Measurements from ENCODE around the gene B3GAT3. TPM values are rescaled to one million over a fixed set of nuclear protein-coding genes. Genes with fewer than 3 reads are reported as not detected.

The B3GAT3 gene
- 30.1 to 56.7 TPM (median 52.1 TPM) in 5 replicates for total RNA-seq (2022; extraction: Qiagen RNA extraction; ENCODE audit: low read depth)

DNA sequence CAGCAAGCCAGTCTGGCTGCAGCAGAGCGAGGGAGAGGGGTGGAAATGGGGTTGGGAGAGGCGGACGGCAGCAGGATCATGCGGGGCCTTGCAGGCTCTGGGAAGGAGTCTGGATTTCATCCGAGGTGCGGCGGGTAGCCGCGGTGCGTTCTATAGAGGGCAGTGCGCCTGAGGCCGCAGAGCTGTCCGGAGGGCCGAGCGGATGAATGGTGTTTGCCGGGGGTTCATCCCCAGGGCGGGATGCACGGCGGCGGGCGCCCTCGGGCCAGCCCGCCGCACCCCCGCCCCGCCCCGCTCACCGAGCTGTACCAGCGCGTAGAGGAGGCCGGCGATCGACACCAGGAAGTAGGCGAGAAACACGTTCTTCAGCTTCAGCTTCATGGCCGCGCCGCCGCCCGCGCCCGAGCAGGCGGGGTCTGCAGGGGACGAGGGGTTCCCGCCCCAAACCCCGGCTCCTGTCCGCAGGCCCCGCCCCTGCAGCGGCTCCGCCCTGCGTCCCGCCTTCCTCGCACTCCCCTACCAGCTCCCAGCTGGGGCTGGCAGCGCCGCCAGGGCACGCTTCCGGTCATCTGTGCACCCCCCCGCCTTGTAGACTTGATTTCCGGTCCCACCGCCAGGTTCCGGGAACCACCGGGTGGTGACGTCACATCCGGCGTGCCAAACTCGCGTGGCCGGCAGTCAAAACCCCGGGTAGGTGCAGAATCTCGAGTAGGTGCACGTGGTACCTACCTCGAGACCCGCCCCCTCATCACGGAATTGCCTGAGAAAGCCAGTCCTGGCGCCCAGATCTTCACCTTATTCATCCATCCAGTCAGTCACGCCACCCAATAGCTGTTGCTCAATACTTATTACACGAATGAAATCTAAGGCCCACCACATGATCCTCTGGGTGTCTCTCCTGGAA is at the start of gene B3GAT3:
Gene B3GAT3, minus strand, starts transcription at position 420 of the 904 bp plus-strand sequence. Its CDS starts 39 bp downstream, at position 381.

DNA sequence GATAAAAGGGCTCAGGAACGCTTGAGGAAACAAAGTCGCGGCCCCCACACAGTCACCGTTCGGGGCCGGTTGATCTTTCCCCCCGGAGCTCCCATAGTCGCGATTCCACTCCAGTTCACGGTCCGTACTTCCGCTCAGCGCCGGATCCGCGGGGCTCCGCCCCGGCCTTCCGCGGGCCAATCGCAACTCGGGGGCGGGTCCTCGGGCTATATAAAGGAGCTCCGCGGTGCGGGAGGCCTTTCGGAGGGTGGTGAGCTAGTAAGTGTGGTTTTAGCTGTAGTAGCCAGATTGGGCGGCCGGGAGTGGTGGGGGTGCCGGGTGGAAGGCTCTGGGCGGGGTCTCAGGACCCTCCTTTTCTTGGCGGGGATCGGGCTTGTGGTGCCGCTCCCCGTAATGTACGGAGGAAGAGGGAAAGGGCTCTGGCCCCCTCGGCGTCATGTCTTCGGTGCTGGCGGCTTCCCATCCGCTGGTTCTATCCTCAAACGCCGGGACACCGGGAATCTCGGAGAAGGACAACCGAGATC is 43.4 kb upstream of the B3GAT3 start, which contains the start of the genes C11orf98 and CSKMT:
Gene C11orf98, minus strand, starts transcription at position 136 of the 524 bp plus-strand sequence. Its CDS starts 41 bp downstream, at position 95.
Gene CSKMT, plus strand, starts transcription at position 238 of the 524 bp plus-strand sequence. CDS start 568 bp downstream, outside the sequence.

DNA sequence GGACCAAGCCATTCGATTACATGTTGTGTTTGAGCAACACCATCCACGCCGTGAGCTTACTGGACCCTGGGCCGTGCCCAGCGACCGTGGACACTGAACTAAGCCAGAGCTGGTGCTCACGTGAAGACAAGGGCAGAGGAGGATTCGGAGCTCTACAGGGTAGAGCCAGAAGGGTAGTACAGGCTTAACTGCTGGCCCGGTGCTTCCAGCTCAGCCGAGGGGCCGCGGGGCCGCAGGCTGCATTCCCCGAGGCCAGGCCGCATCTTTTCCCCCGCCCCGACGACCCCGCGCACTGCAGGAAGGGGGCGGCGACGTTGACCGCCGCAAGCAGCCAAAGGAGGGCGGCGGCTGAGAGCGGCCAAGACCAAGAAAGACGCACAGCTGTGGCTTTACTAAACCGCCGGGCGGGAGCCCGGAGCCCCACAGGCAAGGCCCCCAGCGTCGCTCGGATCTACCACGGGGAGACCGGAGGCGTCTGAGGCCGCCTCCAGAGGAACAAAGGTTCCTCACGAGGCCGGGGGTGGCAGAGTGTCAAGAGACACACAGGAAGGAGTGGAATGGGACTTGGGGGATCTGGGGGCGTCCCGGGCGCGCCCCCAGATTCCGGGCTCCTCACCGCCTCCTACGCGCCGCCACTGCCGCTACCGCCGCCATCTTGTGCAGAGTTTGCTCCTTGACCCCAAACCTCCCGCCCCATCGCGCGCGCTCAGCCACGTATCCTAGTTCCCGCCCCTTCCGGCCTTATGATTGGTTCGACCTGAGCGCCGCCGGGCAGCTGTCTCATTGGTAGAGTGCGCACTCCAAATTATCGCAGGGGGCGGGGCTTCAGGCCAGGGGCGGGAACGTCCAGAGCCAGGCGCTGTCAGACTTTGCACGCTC is 24.4 kb upstream of the B3GAT3 start, which contains the start of gene GANAB:
Gene GANAB, minus strand, starts transcription at position 668 of the 879 bp plus-strand sequence. Its CDS starts 14 bp downstream, at position 654.

DNA sequence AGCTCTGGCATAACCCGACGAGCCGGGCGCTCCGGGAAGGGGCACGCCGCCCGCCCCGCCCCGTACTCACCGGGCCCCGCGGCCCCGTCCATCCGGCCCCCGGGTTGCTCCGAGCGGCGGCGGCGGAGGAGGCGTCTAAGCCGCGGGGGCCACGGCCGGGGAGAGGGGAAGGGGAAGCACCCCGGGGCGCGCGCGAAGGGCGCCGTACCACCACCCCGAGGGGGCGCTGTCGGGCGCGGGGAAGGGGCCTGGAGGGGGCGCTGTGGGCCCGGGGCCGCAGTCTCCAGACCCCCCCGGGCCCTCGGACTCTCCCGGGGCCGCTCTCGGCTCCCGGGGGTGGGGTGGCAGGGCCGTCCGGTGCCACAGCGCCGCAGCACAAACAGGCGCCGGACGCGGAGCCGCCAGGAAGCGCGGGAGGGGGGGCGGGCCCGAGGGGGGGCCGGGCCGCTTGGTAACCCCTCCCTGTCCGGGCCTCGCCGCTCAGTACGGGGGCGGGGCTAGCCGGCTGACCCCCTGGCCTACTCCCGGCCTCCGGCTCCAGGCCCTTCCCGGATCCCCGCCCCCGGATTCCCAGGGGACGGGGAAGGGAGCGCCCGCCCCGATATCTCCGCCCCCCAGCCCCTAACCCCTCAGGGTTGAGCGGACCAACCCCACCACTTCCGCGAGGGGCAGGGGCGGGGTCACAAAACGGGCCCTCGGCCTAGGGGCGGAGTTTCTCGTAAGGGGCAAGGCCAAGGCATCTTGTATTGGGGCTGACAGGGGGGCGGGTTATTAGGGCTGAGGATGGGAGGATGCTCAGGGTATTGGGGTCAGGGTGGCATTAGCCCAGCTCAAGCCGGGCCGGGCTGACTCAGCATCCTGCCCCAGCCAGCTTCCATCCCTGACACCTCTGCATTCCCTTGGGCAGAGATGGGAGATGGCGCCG is 9.2 kb downstream of the B3GAT3 start, which contains the start of the genes EML3 and ROM1:
Gene EML3, minus strand, starts transcription at position 410 of the 925 bp plus-strand sequence. Its CDS starts 318 bp downstream, at position 92.
Gene ROM1, plus strand, starts transcription at position 892 of the 925 bp plus-strand sequence. Its CDS starts 25 bp downstream, at position 917.

DNA sequence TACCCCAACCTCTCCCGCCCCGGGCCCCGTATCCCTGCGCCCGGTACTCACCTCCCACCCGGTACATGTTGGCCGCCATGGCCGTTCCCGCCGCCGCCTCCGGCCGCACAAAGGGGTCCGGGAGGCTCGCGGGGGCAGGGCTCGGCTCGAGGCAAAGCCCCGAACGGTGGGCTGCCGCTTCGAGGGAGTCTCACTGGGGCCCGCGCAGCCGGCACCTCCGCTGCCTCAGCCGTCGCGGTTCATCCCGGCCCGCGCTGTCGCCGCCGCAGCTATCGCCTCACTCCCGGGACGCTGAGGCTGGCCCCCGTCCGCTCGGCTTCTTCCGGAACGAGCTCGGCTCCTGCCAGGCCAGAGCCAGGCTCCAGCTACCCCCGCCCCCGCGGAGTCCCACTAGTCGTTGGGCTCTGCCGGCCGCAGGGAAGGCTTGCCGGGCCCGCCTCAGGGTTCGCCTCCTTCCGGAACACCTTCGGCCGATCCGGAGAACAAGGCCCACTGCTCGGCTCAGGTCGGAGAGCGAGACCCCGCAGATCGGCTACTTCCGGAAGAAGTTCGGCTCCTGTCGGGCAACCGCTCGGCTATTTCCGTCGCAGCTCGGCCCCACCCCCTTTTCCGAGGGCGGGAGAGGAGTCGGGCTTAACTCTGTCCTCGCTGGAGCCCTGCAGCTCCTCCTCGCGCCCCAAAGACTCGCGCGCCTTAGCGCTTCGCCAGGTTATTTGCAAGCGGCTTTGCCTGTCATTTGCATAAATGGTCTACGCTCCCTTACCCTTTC is 20.2 kb downstream of the B3GAT3 start, which contains the start of gene MTA2:
Gene MTA2, minus strand, starts transcription at position 494 of the 769 bp plus-strand sequence. Its CDS starts 415 bp downstream, at position 79.

DNA sequence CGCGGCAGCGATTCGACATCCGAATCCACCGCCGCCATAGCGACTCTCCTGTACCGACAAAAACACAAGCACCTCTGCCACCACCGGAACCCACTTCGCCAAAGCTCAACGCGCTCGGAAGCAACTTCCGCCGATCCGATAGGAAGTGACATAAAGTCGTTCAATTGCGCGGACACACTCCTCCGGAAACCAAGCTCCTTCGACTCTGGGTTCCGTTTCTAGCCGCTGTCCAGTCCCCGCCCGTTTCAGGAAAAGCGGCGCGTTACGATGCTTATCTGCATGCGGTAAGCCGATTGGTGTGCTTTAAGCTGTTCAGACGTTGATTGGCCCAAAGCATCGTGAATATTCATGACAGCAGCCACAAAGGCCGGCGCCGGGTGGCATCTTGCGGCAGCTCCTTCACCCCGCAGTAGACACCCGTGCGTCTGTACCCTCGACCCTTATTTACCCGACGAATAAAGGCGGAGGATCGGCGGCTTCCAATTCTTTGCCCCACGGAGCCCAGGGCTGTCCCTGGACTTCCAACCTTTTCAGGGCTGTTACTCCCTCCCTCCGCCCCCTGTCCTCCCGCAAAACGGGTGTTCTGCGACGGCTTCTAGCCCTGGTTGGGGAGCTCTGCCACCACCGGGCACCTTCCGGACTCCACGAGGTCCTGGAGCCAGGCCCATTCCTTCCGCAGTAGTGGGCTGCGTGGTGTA is 30.2 kb downstream of the B3GAT3 start, which contains the start of gene TUT1:
Gene TUT1, minus strand, starts transcription at position 76 of the 698 bp plus-strand sequence. Its CDS starts 38 bp downstream, at position 38.

DNA sequence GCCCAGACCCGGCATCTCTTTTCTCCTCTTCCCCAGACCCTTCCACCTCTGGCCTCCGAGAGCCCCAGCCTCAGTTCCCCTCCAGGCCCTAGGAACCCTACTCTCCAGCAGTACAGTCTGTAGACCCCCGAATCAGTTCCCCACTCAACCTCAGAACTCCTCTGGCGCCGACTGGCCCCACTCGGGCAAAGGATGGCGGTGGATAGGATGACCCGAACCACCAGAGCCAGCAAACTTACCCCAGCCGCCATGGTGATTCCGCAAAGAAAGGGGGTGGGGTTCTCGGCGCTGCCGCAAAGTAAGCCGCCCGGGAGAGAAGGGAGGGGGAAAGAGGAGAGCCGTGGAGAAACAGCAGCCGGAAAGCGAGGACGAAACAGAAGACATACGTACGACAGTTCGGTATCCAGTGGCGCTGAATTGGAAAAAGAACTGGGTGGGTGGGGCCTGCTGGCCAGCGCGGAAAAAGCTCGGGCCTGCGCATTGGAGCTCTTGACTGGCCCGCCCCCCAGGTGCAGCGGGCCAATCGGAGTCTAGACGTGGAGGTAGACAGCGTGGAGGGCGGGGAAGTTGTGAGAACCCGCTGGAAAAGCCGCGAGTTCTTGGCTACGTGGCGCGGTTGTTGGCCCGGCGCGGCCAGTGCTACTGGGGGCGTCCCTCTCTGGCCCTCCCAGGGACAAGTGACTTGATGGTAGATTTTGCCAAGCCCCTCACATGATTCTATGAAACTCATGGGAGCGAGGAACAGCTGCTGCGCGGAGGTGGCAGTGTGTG is 48.0 kb downstream of the B3GAT3 start, which contains the start of gene EEF1G:
Gene EEF1G, minus strand, starts transcription at position 300 of the 771 bp plus-strand sequence. Its CDS starts 49 bp downstream, at position 251.

Other genes starting within 250 kb of the B3GAT3 start
- gene SCGB1A1, start 203.0 kb downstream of the B3GAT3 start, total RNA-seq (2022; extraction: Qiagen RNA extraction; ENCODE audit: low read depth): not detected in 5 replicates
- 237 to 338 TPM (median 298 TPM) in 5 replicates for gene AHNAK, start 75.2 kb downstream of the B3GAT3 start, total RNA-seq (2022; extraction: Qiagen RNA extraction; ENCODE audit: low read depth)
- gene EEF1G, start 48.1 kb downstream of the B3GAT3 start, total RNA-seq (2022; extraction: Qiagen RNA extraction; ENCODE audit: low read depth): 1,887 to 2,053 TPM (median 2,011 TPM) in 5 replicates
- gene TUT1, start 30.5 kb downstream of the B3GAT3 start, total RNA-seq (2022; extraction: Qiagen RNA extraction; ENCODE audit: low read depth): 7.8 to 17.7 TPM (median 15.1 TPM) in 5 replicates
- 77.4 to 91.6 TPM (median 86.2 TPM) in 5 replicates for gene MTA2, start 20.1 kb downstream of the B3GAT3 start, total RNA-seq (2022; extraction: Qiagen RNA extraction; ENCODE audit: low read depth)
- 13.5 to 30.1 TPM (median 26.2 TPM) in 5 replicates for gene EML3, start 9.2 kb downstream of the B3GAT3 start, total RNA-seq (2022; extraction: Qiagen RNA extraction; ENCODE audit: low read depth)
- gene ROM1, start 8.7 kb downstream of the B3GAT3 start, total RNA-seq (2022; extraction: Qiagen RNA extraction; ENCODE audit: low read depth): 3.5 to 4.8 TPM (median 4.4 TPM) in 5 replicates
- gene GANAB, start 24.6 kb upstream of the B3GAT3 start, total RNA-seq (2022; extraction: Qiagen RNA extraction; ENCODE audit: low read depth): 200 to 293 TPM (median 267 TPM) in 5 replicates
- gene INTS5, start 31.3 kb upstream of the B3GAT3 start, total RNA-seq (2022; extraction: Qiagen RNA extraction; ENCODE audit: low read depth): 12.9 to 22.4 TPM (median 21.3 TPM) in 5 replicates
- gene C11orf98, start 43.2 kb upstream of the B3GAT3 start, total RNA-seq (2022; extraction: Qiagen RNA extraction; ENCODE audit: low read depth): 124 to 164 TPM (median 134 TPM) in 5 replicates
- 5.8 to 16.2 TPM (median 12.6 TPM) in 5 replicates for gene CSKMT, start 43.3 kb upstream of the B3GAT3 start, total RNA-seq (2022; extraction: Qiagen RNA extraction; ENCODE audit: low read depth)
- 25.4 to 39.4 TPM (median 34.5 TPM) in 5 replicates for gene UQCC3, start 49.7 kb upstream of the B3GAT3 start, total RNA-seq (2022; extraction: Qiagen RNA extraction; ENCODE audit: low read depth)
- 4.8 to 5.3 TPM (median 5.0 TPM) in 5 replicates for gene LBHD1, start 50.3 kb upstream of the B3GAT3 start, total RNA-seq (2022; extraction: Qiagen RNA extraction; ENCODE audit: low read depth)
- 89.4 to 131 TPM (median 123 TPM) in 5 replicates for gene UBXN1, start 57.1 kb upstream of the B3GAT3 start, total RNA-seq (2022; extraction: Qiagen RNA extraction; ENCODE audit: low read depth)
- 0.09 to 0.25 TPM (median 0.14 TPM) in 3 of 5 replicates, not detected in the others for gene LRRN4CL, start 67.5 kb upstream of the B3GAT3 start, total RNA-seq (2022; extraction: Qiagen RNA extraction; ENCODE audit: low read depth)
- gene BSCL2, start 85.4 kb upstream of the B3GAT3 start, total RNA-seq (2022; extraction: Qiagen RNA extraction; ENCODE audit: low read depth): 49.0 to 86.5 TPM (median 71.5 TPM) in 5 replicates
- not detected in 5 replicates for gene GNG3, start 85.7 kb upstream of the B3GAT3 start, total RNA-seq (2022; extraction: Qiagen RNA extraction; ENCODE audit: low read depth)
- gene HNRNPUL2, start 105.5 kb upstream of the B3GAT3 start, total RNA-seq (2022; extraction: Qiagen RNA extraction; ENCODE audit: low read depth): 40.2 to 45.6 TPM (median 42.8 TPM) in 5 replicates
- gene TTC9C, start 106.5 kb upstream of the B3GAT3 start, total RNA-seq (2022; extraction: Qiagen RNA extraction; ENCODE audit: low read depth): 30.4 to 34.7 TPM (median 33.1 TPM) in 5 replicates
- gene ZBTB3, start 132.2 kb upstream of the B3GAT3 start, total RNA-seq (2022; extraction: Qiagen RNA extraction; ENCODE audit: low read depth): 1.1 to 1.8 TPM (median 1.6 TPM) in 5 replicates
- gene POLR2G, start 139.6 kb upstream of the B3GAT3 start, total RNA-seq (2022; extraction: Qiagen RNA extraction; ENCODE audit: low read depth): 170 to 201 TPM (median 175 TPM) in 5 replicates
- gene TAF6L, start 149.4 kb upstream of the B3GAT3 start, total RNA-seq (2022; extraction: Qiagen RNA extraction; ENCODE audit: low read depth): 11.3 to 18.0 TPM (median 15.4 TPM) in 5 replicates
- gene TMEM179B, start 165.4 kb upstream of the B3GAT3 start, total RNA-seq (2022; extraction: Qiagen RNA extraction; ENCODE audit: low read depth): 53.3 to 97.0 TPM (median 86.6 TPM) in 5 replicates
- gene TMEM223, start 170.0 kb upstream of the B3GAT3 start, total RNA-seq (2022; extraction: Qiagen RNA extraction; ENCODE audit: low read depth): 16.2 to 32.5 TPM (median 26.9 TPM) in 5 replicates
- 39.8 to 58.2 TPM (median 53.4 TPM) in 5 replicates for gene NXF1, start 183.5 kb upstream of the B3GAT3 start, total RNA-seq (2022; extraction: Qiagen RNA extraction; ENCODE audit: low read depth)
- gene STX5, start 210.1 kb upstream of the B3GAT3 start, total RNA-seq (2022; extraction: Qiagen RNA extraction; ENCODE audit: low read depth): 19.1 to 25.0 TPM (median 24.7 TPM) in 5 replicates
- not detected in 5 replicates for gene TEX54, start 210.9 kb upstream of the B3GAT3 start, total RNA-seq (2022; extraction: Qiagen RNA extraction; ENCODE audit: low read depth)
- gene WDR74, start 217.6 kb upstream of the B3GAT3 start, total RNA-seq (2022; extraction: Qiagen RNA extraction; ENCODE audit: low read depth): 61.5 to 84.6 TPM (median 81.8 TPM) in 5 replicates

Data from A549 treated with ZK216348 at 1 μM for 4 hours (cell line).